H1 (cell line): Measurements from ENCODE around the gene MACF1. TPM values are rescaled to one million over a fixed set of nuclear protein-coding genes. Genes with fewer than 3 reads are reported as not detected.

Experiments used
- CTCF ChIA-PET: fragments of 300-600 bp; sonication (Branson Sonifier 250); formaldehyde crosslinking; loops from one replicate; lab custom pipeline; 2021; ENCODE audit not compliant: partially characterized antibody; lab: Charles Lee
- POLR2A ChIA-PET: fragments of 300-600 bp; sonication (Branson Sonifier 250); formaldehyde crosslinking; loops from one replicate; lab custom pipeline; 2021; ENCODE audit warnings: inconsistent platforms; ENCODE audit not compliant: partially characterized antibody; lab: Charles Lee
- DNase-seq, 2 experiments: peaks; one replicate each; pipeline versions ENCODE4 v3.0.0 to v3.0.0-alpha.2; 2010 to 2022; ENCODE audit warnings: low spot score in 2 of 2, low read depth in 1 of 2, mixed read lengths in 1 of 2
- FAIRE-seq: peaks from 2 replicates; lab custom pipeline; 2011; peaks lifted over from hg19 to GRCh38; lab: Jason Lieb, UNC
- H2AFZ ChIP-seq: 2 replicates; pipeline ENCODE4 v1.8.1; 2012; ENCODE audit warnings: low read length, inconsistent platforms
- H2AK5ac ChIP-seq: 2 replicates; pipeline ENCODE4 v1.6.1; 2013; ENCODE audit warnings: low read depth, low read length
- H2BK120ac ChIP-seq: replicated peaks from 2 replicates; pipeline ENCODE3; 2013; ENCODE audit warnings: low read depth, low read length, inconsistent platforms
- H2BK12ac ChIP-seq: 2 replicates; pipeline ENCODE4 v1.6.1; 2013; ENCODE audit warnings: low read depth, low read length
- H2BK15ac ChIP-seq: 2 replicates; pipeline ENCODE4 v1.6.1; 2013; ENCODE audit warnings: low read length
- H2BK20ac ChIP-seq: 2 replicates; pipeline ENCODE4 v1.6.1; 2013; ENCODE audit warnings: low read length
- H2BK5ac ChIP-seq: 2 replicates; pipeline ENCODE4 v1.6.1; 2013; ENCODE audit warnings: low read depth, low read length
- H3K14ac ChIP-seq: 2 replicates; pipeline ENCODE4 v1.6.1; 2013; ENCODE audit warnings: inconsistent platforms; ENCODE audit not compliant: insufficient read length
- H3K18ac ChIP-seq: 2 replicates; pipeline ENCODE4 v1.6.1; 2013; ENCODE audit warnings: low read length; ENCODE audit errors: extremely low read depth
- H3K23ac ChIP-seq: 2 replicates; pipeline ENCODE4 v1.6.1; 2013; ENCODE audit warnings: inconsistent platforms; ENCODE audit not compliant: insufficient read length
- H3K23me2 ChIP-seq: 2 replicates; pipeline ENCODE4 v1.6.1; 2013; ENCODE audit warnings: low read depth, low read length
- H3K27ac ChIP-seq: 2 replicates; pipeline ENCODE4 v1.6.1; 2011; ENCODE audit warnings: low read depth, low read length, inconsistent platforms
- H3K27me3 ChIP-seq, 4 experiments: replicated peaks in 1 of 4; 1 replicate in 1 of 4; 2 replicates in 3 of 4; pipeline versions ENCODE4 v1.6.1 to v1.8.1; 2011 to 2013; ENCODE audit warnings: low read length in 3 of 4, mild to moderate bottlenecking in 3 of 4, inconsistent platforms in 2 of 4, mixed read lengths in 2 of 4, moderate library complexity in 1 of 4; ENCODE audit not compliant: control insufficient read depth in 3 of 4, insufficient read depth in 3 of 4; ENCODE audit errors: extremely low read depth in 1 of 4
- H3K36me3 ChIP-seq, 4 experiments: 2 replicates each; pipeline versions ENCODE4 v1.6.1 to v1.8.1; 2011 to 2013; ENCODE audit warnings: mild to moderate bottlenecking in 4 of 4, low read length in 3 of 4, moderate library complexity in 2 of 4, control low read depth in 1 of 4, inconsistent platforms in 1 of 4; ENCODE audit not compliant: insufficient read depth in 4 of 4, control insufficient read depth in 2 of 4
- H3K4ac ChIP-seq: replicated peaks from 2 replicates; pipeline ENCODE3; 2013; ENCODE audit warnings: low read length, low read depth, mixed read lengths, inconsistent platforms; ENCODE audit not compliant: insufficient read length
- H3K4me1 ChIP-seq, 4 experiments: replicated peaks in 1 of 4; 1 replicate in 1 of 4; 2 replicates in 3 of 4; pipeline versions ENCODE4 v1.6.1 to v1.8.1; 2011 to 2013; ENCODE audit warnings: low read length in 3 of 4, inconsistent platforms in 2 of 4, mixed read lengths in 1 of 4; ENCODE audit not compliant: insufficient read depth in 4 of 4, control insufficient read depth in 3 of 4
- H3K4me2 ChIP-seq, 2 experiments: 2 replicates each; pipeline versions ENCODE4 v1.6.1 to v1.8.1; 2011 to 2013; ENCODE audit warnings: low read depth in 2 of 2, low read length in 2 of 2, control low read depth in 1 of 2, inconsistent platforms in 1 of 2, mild to moderate bottlenecking in 1 of 2; ENCODE audit not compliant: insufficient read depth in 1 of 2
- H3K4me3 ChIP-seq, 4 experiments: fragments of 200-600, 300-600 bp in 1 of 4; sonication (generic), shearing (Covaris generic), sonication (Bioruptor Twin) in 1 of 4; 2 replicates each; pipeline versions ENCODE4 v1.5.1 to v1.8.1; 2011 to 2016; ENCODE audit warnings: low read length in 4 of 4, low read depth in 3 of 4, control low read depth in 2 of 4, inconsistent platforms in 2 of 4, mild to moderate bottlenecking in 2 of 4, mixed read lengths in 1 of 4, moderate library complexity in 1 of 4; ENCODE audit not compliant: insufficient read depth in 2 of 4; ENCODE audit errors: extremely low read depth in 1 of 4
- H3K56ac ChIP-seq: replicated peaks from 2 replicates; pipeline ENCODE3; 2013; ENCODE audit warnings: low read depth, mild to moderate bottlenecking, mixed read lengths, low read length, inconsistent platforms; ENCODE audit not compliant: insufficient read length
- H3K79me1 ChIP-seq: 2 replicates; pipeline ENCODE4 v1.6.1; 2013; ENCODE audit warnings: low read depth, low read length, control low read depth
- H3K79me2 ChIP-seq, 2 experiments: 2 replicates each; pipeline versions ENCODE4 v1.6.1 to v1.8.1; 2012 to 2013; ENCODE audit warnings: low read length in 2 of 2, mild to moderate bottlenecking in 2 of 2, inconsistent platforms in 1 of 2; ENCODE audit not compliant: insufficient read depth in 2 of 2, control insufficient read depth in 1 of 2
- H3K9ac ChIP-seq, 4 experiments: replicated peaks in 1 of 4; 1 replicate in 1 of 4; 2 replicates in 3 of 4; pipeline versions ENCODE4 v1.6.1 to v1.8.1; 2011 to 2013; ENCODE audit warnings: low read depth in 3 of 4, low read length in 3 of 4, control low read depth in 2 of 4, mild to moderate bottlenecking in 2 of 4, moderate library complexity in 2 of 4, inconsistent platforms in 1 of 4; ENCODE audit errors: extremely low read depth in 1 of 4
- H3K9me3 ChIP-seq, 2 experiments: 2 replicates each; pipeline versions ENCODE4 v1.6.1 to v1.8.1; 2012 to 2013; ENCODE audit warnings: mild to moderate bottlenecking in 2 of 2, moderate library complexity in 2 of 2, control low read depth in 1 of 2, inconsistent platforms in 1 of 2, low read depth in 1 of 2, low read length in 1 of 2, mixed read lengths in 1 of 2; ENCODE audit not compliant: insufficient read depth in 2 of 2
- H4K20me1 ChIP-seq, 2 experiments: replicated peaks in 1 of 2; 2 replicates each; pipeline versions ENCODE3 to v1.8.1; 2011 to 2013; ENCODE audit warnings: inconsistent platforms in 2 of 2, low read length in 2 of 2, mild to moderate bottlenecking in 1 of 2; ENCODE audit not compliant: insufficient read depth in 2 of 2, control insufficient read depth in 1 of 2
- H4K5ac ChIP-seq: 2 replicates; pipeline ENCODE4 v1.6.1; 2013; ENCODE audit warnings: low read length, low read depth, mixed read lengths, inconsistent platforms; ENCODE audit not compliant: insufficient read length
- H4K8ac ChIP-seq: 2 replicates; pipeline ENCODE4 v1.8.0; 2013; ENCODE audit warnings: mild to moderate bottlenecking, moderate library complexity, low read length, inconsistent platforms; ENCODE audit not compliant: insufficient read depth; ENCODE audit errors: extremely low read depth
- H4K91ac ChIP-seq: replicated peaks from 2 replicates; pipeline ENCODE3; 2013; ENCODE audit warnings: low read length, mixed read lengths, inconsistent platforms; ENCODE audit not compliant: insufficient read length
- CHD1 ChIP-seq: IDR thresholded peaks from 2 replicates; pipeline ENCODE4 v1.6.1; 2012; ENCODE audit warnings: low read depth, low read length, improper control_type of control experiment
- EGR1 ChIP-seq: IDR thresholded peaks from 2 replicates; pipeline ENCODE4 v1.6.1; 2011; ENCODE audit warnings: low read depth, low read length, borderline replicate concordance
- FOSL1 ChIP-seq: IDR thresholded peaks from 2 replicates; pipeline ENCODE4 v1.6.1; 2011; ENCODE audit warnings: mild to moderate bottlenecking, low read depth, low read length, moderate library complexity; ENCODE audit not compliant: insufficient read depth
- NANOG ChIP-seq: IDR thresholded peaks from 2 replicates; pipeline ENCODE4 v1.6.1; 2011; ENCODE audit warnings: low read length, low read depth, mild to moderate bottlenecking, inconsistent platforms; ENCODE audit not compliant: insufficient read depth, poor library complexity, severe bottlenecking
- POLR2A ChIP-seq, 2 experiments: IDR thresholded peaks; 1 replicate in 1 of 2; 2 replicates in 1 of 2; pipeline ENCODE4 v1.6.1; 2011; ENCODE audit warnings: low read depth in 2 of 2, low read length in 2 of 2, mild to moderate bottlenecking in 2 of 2; ENCODE audit errors: control extremely low read depth in 1 of 2
- POLR2AphosphoS5 ChIP-seq: IDR thresholded peaks from 2 replicates; pipeline ENCODE4 v1.6.1; 2011; ENCODE audit warnings: low read depth, low read length
- RFX5 ChIP-seq: IDR thresholded peaks from 2 replicates; pipeline ENCODE4 v1.6.1; 2011; ENCODE audit warnings: low read depth, low read length, improper control_type of control experiment, borderline replicate concordance
- WGBS, 2 experiments: shearing (Covaris generic) in 1 of 2; methylation state at CpG; one replicate each; pipeline versions ENCODE4 v1.1.6 to v1.1.7; 2013 to 2015; ENCODE audit warnings: low lambda C conversion rate in 2 of 2, mixed read lengths in 2 of 2, inconsistent platforms in 1 of 2, low coverage in 1 of 2, missing lambda C conversion rate in 1 of 2; ENCODE audit not compliant: insufficient replicate concordance in 2 of 2, insufficient coverage in 1 of 2, insufficient read length in 1 of 2; ENCODE audit errors: extremely low coverage in 1 of 2, missing lambda C conversion rate in 1 of 2; 5-methylcytosine and 5-hydroxymethylcytosine counted together
- polyA plus RNA-seq, 7 experiments: library from polyadenylated mRNA; depleted of rRNA in 3 of 7; stranded (reverse) in 5 of 7; unstranded in 2 of 7; fragments of >200 nt in 5 of 7; fragments of 200-250 nt in 2 of 7; gene quantifications; 1 replicate in 5 of 7; 2 replicates in 1 of 7; 4 replicates in 1 of 7; pipeline versions ENCODE4 v1.2.1 to v1.2.3, GENCODE V29; 2011 to 2013; ENCODE audit warnings: missing spikeins in 2 of 7, mixed read lengths in 2 of 7
- total RNA-seq: library from RNA; stranded (reverse); fragmentation: NEBNext Ultra II Directional; extraction: Animal tissue kit (Norgen Biotek cat#: 25700); gene quantifications from 2 replicates; pipeline ENCODE4 v1.2.1, GENCODE V29; 2021

The MACF1 gene
- total and polyA plus RNA-seq, 2 of the 8 experiments (the other 6 are each of a cell fraction or from before 2014, with no cell fraction given): 59.8 to 285 TPM

GRCh38 chr1:39501666-39502065 is 297.2 kb downstream of the MACF1 start:
- H3K27ac ChIP-seq: no peak overlapping the region
- 65% methylated on average over 5 of the region's 5 CpGs; no CpG with 5 or more reads in 1 of the 2 experiments for WGBS, 2 experiments
- no peak overlapping the region for H2AFZ ChIP-seq
- no peaks in the 10 kb centered on the region; a peak in 1 of 7 replicates for H3K27me3 ChIP-seq
- no peak overlapping the region for H4K5ac ChIP-seq
- H2BK5ac ChIP-seq: no peak overlapping the region
- POLR2A ChIA-PET: interaction anchor here (2.0 kb wide), 1 partner anchor 11 kb away, joined by 8 read pairs; the partner anchor contains the start of gene BMP8A
- H3K14ac ChIP-seq: no peak overlapping the region
- H2BK12ac ChIP-seq: no peak overlapping the region
- H3K4ac ChIP-seq: no peak overlapping the region
- no peak overlapping the region for H2BK15ac ChIP-seq
- no peak overlapping the region for H2BK120ac ChIP-seq
- no peaks in the 10 kb centered on the region for H3K79me1 ChIP-seq
- CTCF ChIA-PET: interaction anchor here (0.7 to 1.1 kb wide), 2 partner anchors 45 to 297 kb away, joined by 3 to 5 read pairs; no protein-coding TSS in a partner anchor
- no peak overlapping the region for H4K8ac ChIP-seq
- H3K9ac ChIP-seq: no peak overlapping the region
- FAIRE-seq (no peak), DNase-seq (no peak)
- no peak overlapping the region for H4K91ac ChIP-seq
- peaks cover 0 to 2% of the 10 kb centered on the region in 2 experiments; a peak in 1 of 4 replicates for H3K9me3 ChIP-seq
- H2AK5ac ChIP-seq: no peak overlapping the region
- no peaks in the 10 kb centered on the region for H3K79me2 ChIP-seq
- TF ChIP-seq NANOG (no peak), POLR2A (IDR thresholded peaks at IDR 0.05; ENCODE audit: control extremely low read depth in 1 of 2, low read depth in 2 of 2, low read length in 2 of 2) (no peak), POLR2AphosphoS5 (no peak), EGR1 (no peak), FOSL1 (no peak), CHD1 (no peak), RFX5 (no peak)
- H3K23ac ChIP-seq: no peak overlapping the region
- no peak overlapping the region for H3K4me2 ChIP-seq
- H4K20me1 ChIP-seq: no peaks in the 10 kb centered on the region
- no peaks in the 10 kb centered on the region for H3K23me2 ChIP-seq
- H3K56ac ChIP-seq: no peak overlapping the region
- H3K4me3 ChIP-seq: no peak overlapping the region
- no peak overlapping the region for H2BK20ac ChIP-seq
- peaks cover 0 to 3% (median 0%) of the 10 kb centered on the region in 4 experiments; a peak in 2 of 7 replicates for H3K4me1 ChIP-seq
- no peak overlapping the region for H3K18ac ChIP-seq
- no peaks in the 10 kb centered on the region for H3K36me3 ChIP-seq
